Measurements from ENCODE around the gene MYOG.

MYOG gene
- total RNA-seq, result 0 reads per million in 4 experiments

GRCh38 chr1:203085528-203086406 is at the start of gene MYOG:
MYOG (minus strand) TSS chr1:203086012; CDS start chr1:203085961, 51 bp downstream.
- no peak for DNase-seq

- DNase-seq, result no peak
Measured at GRCh38 chr1:203133970-203134725, 48.3 kb upstream of the MYOG start.

- no peak for DNase-seq
Measured at GRCh38 chr1:203131548-203132200, 45.9 kb upstream of the MYOG start.

DNA sequence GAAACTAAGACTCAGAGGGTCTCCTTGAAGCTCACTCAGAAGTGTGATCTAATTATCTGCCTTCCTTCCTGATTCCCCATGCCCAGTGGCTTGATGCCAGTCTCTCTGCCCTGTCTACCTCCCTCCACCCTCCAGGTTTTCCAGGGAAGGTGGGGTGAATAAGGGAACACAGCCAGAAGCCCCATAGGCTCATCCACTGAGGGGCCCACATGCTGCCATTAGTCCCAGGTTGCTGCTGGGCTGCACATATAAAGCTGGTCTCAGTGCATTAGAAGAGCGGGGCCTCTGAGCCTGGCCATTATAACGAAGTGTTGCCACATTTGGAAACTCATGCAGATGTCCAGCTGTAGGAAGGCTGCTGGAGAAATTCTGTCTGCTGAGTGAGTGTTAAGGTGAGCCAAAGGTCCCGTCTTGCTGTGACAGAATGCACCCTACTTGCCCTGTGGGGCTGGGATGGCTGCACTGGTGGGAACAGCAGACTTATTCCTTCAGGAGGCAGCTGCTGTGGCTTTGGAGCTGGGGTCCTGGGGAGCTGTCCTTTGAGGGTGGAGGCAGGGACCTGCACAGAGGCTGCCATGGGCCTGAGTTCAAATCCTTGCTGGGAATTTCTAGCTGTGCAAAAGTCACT is 44.7 kb upstream of the MYOG start:
- no peak for DNase-seq

DNA sequence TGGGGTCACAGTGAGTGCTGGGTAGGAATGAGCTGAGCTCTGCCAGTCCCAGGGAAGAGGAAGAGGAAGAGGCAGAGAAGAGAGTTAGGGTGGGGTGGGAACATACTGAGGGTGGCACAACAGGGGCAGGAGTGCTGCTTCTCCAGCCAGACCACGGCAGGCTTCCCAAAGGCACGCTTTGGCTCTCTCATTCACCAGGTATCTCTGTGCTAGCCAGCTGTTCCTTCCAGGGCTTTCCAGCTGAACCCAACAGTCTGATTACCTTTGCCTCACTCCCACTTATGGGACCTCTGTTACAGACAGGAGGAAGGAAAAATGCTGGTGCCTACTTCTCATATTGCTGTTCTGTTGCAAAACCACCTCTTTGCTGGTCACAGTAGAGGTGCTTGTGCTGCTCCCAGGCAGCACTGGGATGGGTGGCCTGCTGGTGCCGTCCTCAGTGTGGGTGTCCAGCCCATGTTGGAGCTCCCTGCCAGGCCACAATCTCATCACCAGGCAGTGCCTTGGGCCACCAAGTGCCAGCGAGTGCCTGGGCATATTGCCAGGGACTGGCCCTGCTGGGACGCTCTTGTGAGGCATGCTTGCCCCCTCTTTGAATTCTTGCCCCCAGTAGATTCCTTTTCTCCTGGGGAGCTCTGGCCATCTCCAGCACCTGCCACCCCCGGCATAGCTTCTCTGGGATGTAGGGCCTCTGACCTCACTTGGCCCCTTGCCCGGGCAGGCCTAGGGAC is 43.9 kb upstream of the MYOG start:
- no peak for DNase-seq

DNA sequence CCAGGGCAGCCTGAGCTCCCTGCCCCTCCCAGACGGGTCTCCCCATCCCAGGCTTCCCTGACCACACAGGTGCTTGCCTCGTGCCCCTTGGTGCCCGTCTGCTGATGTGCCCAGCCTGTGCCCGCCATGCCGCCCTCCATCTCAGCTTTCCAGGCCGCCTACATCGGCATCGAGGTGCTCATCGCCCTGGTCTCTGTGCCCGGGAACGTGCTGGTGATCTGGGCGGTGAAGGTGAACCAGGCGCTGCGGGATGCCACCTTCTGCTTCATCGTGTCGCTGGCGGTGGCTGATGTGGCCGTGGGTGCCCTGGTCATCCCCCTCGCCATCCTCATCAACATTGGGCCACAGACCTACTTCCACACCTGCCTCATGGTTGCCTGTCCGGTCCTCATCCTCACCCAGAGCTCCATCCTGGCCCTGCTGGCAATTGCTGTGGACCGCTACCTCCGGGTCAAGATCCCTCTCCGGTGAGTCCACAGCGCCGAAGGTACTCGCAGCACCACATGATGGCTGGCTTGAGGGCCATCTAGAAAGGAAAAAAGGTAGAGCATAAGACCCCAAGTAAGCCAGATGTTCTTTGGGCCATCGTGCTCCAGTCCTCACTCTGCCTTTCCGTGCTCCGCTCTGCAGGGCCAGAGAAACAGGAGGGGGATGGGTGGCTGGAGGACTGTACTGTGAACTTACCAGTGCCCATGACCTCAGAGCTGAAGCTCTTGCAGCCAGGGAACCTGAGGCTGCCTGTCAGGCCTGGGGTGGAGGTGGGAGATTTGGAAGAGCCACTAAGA is 43.1 kb upstream of the MYOG start:
- DNase-seq, result no peak

DNA sequence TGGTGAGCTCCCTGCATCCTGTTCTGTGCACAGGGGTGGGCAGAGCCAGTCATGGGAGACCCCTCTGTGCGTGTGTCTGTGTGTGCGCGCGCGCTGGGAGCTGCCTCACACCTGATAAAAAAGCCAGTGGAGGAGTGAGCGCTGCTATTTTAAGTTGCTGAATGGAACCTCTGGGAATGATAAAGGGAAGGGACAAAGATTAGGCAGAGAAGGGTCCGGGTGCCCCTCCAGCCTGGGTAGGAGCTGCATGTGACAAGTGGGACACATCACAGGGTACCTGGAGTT is 42.6 kb upstream of the MYOG start:
- no peak for DNase-seq

DNA sequence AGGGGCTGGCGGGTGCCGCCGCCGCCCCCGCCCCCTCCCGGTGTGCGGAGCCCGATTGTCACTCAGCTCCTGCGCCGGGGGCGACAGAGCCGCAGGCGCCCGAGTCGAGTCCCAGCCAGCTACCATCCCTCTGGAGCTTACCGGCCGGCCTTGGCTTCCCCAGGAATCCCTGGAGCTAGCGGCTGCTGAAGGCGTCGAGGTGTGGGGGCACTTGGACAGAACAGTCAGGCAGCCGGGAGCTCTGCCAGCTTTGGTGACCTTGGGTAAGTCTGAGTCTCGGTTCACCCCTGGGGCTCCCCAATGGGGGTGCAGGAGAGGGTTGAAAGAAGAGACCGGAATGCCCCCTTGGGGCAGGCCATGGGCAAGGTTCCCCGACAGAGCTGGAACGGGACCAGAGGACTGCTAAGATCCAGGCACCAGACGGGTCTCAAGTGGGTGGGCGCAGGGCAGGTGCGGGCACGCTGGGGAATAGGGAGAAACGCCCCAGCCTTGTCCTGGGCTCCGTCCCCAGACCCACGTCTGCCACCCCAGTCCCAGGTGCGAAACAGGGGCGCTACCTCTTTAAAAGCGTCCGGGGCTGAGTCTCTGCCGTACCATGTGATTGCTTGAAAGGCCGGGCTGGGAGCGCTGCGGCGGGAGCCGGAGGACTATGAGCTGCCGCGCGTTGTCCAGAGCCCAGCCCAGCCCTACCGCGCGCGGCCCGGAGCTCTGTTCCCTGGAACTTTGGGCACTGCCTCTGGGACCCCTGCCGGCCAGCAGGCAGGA is 42.0 kb upstream of the MYOG start, which contains the start of gene ADORA1:
Gene ADORA1, plus strand, starts transcription at position 61 of the 765 bp plus-strand sequence. CDS start 1,116 bp downstream, outside the sequence.
- DNase-seq, result no peak

DNA sequence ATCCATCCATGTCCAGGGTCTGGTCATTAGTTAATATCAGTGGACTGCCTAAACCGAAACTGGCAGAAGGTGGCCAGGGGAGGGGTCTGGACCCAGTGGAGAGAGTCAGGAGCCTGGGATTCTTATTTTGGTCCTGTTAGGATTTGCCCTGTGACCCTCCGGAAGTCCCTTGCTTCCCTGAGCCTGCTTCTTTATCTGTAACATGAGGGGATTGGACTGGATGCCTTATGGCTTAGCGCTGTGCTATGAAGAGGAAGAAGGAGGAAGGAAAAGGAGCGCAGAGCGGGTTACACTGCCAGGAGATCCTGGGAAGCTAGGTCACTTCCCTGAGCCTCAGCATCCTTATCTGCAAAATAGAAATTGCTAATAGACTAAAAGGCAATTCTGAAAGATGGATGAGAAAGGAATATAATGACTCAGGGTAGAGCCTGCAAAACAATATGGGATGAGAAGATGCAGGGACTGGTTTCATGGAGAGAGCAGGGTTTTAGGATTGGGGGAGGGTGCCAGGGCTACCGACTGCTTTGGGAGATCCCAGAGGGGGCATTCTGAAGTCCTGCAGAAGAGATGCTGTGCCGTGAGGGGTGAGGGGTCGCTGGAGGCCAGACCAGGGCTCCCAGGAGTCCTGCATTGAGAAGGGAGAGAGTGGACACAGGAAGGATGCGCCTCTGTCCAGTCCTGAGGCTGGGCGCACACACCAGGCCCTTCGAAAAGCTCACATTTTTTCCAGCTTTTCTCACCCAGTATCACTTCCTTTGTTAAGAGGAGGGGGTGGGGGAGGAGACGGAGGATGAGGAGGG is 41.3 kb upstream of the MYOG start:
- no peak for DNase-seq

DNA sequence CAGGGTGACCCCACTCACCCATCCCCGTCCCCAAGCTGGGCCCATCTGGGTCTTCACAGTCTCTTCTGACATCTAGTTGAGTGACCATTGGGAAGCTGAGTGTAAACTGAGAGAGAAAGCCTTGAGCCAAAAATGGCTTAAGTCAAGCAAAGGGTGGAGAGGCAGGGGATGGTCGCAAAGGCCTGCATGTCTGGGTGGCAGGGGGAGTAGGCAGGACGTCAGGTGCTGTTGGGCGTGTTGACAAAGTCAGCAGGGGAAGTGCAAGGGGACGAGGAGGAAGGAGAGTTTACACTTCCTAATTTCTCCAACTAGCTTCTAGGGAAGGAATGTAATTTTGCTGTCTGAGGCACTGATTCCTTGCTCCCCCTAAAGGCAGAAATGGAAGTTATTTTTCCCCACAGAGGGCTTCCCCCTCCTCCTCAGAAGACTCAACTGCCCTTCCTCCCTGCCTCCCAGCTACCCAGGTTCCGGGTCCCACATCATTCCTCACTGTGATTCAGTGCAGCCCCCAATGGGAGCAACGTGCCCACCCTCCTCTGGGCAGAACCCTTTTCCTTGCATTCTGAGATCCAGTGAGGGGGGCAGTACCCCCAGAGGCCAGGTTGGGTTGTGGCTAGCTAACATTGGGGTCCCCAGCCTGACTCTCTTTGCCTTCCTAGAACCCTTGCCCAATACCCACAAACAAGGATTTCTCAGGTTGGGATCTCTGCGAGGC is 40.5 kb upstream of the MYOG start:
- no peak for DNase-seq

DNA sequence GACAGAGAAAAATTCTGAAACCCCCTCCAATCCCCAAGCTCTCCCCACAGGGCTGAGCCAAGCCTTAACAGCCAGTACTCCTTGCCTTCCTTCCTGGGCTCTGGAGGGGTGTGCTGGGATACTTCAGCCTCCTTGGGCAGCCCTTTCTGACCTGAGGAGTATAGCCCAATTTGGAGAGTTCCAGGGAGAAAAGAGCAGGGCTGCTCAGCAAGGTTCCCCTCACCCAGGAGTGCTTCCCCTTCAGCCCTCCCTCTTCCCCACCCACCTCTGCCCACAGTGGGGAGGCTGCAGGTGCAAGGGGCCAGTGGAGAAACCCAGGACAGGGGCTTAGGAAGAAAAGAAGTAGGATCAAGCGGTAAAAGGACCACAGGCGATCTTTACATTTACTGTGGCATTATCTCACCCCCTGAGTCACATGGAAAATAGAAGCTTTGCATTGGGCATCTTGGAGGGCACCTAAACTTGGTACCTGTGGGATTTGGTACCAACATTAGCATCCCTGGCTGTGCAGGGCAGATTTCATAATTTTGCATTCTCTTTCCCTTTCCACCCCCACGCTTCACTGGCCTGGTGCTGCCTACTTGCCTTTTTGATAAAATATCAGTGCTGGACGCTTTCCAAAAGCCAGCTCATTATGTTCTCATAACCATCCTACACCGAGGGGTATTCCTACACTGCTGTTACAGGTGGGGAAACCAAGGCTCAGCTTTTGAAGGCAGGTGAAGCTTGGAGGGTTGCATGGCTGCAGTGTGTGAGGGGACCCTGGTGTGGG is 38.9 kb upstream of the MYOG start:
- DNase-seq, result no peak

DNA sequence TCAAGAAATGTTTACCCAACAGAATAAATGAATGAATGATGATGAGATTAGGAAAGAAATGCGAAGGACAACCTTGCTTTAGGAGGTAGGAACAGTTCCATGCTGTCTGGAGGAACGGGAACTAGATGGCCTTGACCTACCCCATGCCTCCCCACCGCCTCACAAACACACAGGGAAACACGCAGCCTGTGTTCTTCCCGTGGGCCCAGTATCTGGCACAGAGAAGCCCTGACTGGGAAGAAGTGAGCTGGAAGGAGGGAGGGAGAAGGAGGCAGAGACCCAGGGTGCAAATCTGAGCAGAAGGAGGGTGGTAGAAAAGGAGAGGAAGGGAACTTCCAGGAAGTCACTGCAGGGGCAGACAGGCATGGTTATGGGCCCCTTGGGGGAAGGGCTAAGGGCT is 38.2 kb upstream of the MYOG start:
- no peak for DNase-seq

DNA sequence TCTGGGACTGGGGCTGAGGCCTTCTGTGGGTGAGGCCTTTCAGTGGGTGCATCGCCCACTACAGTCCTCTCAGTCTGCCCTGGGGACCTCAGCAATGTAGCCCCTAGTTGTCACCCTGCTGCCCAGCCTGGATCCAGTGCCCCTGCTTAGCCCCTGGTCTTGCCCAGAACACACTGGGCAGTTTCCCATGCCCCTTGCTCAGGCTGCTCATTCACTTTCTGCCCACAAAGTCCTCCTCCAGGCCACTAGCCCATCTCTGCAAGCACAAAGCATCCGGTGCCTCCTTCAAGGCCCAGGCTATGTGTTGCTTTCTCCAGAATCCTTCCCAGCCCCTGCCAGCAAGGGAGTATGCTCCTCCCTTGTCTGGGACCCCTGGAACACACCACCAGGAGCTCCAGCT is 36.3 kb upstream of the MYOG start:
- no peak for DNase-seq

GRCh38 chr1:203121186-203122015 is 35.6 kb upstream of the MYOG start:
- DNase-seq, result no peak

DNA sequence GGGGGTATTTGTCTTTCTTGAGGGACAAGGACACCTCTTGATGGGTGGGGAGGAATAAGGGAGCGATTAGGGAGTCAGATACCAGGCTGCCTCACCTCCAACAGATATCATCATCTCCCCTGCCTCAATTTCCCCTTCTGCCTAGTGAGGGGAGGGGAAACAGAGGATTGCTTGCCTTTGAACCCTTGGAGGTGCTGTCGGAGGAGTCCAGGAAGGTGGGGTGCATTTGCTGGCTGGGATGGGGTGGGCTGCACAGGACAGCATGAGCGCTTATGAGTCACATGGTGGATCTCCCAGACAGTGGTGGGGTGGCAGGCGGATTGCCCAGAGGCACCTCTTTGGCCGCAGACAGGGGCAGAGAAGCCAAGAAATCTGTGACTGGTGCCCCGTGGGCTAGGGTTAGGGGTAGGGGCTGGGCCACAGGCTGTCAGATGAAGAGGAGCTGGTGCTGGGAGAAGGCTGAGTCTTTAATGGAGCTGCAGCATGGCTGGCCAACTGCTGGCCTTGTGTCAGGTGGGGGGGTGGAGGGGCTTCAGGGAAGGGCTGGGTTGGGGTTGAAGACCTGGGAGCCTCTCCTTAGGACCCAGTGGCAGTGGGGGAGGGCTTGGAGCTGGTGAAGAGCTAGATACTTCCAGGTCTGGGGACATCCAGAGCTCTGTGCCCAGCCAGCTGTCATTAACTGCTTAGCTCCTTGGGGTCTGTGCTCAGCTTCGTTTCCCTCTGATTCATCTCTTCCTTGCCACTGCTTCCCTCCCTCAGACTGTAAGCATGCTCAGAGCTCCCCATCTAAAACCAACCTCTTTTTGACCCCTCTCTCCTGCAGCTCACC is 34.7 kb upstream of the MYOG start:
- no peak for DNase-seq

Measured in effector CD8-positive, alpha-beta T cell (primary cell).